K562 (cell line): ENCODE data around the gene UPP1. TPM values are rescaled to one million over a fixed set of nuclear protein-coding genes. Genes with fewer than 3 reads are reported as not detected.

Experiments
- ATAC-seq: fragments of 200-7000 bp; cut with Tn5 transposase; 3 replicates; pipeline ENCODE4 v1.9.1; 2020; ENCODE audit warnings: moderate library complexity
- BruUV-seq: library from RNA; stranded (reverse); fragments of 400-500 nt; replicated peaks from 2 replicates; lab custom pipeline; 2021; lab: Mats Ljungman, UMichigan
- CTCF ChIA-PET: fragments of 300-600 bp; formaldehyde crosslinking; extraction: SDS; loops from one replicate; lab custom pipeline; 2021; ENCODE audit warnings: low intra/inter-chr PET ratio; lab: Yijun Ruan, JAX
- POLR2A ChIA-PET: fragments of 300-600, 350-650 bp; sonication (Branson Sonifier 250); formaldehyde crosslinking; extraction: SDS; loops from one replicate; lab custom pipeline; 2021; ENCODE audit warnings: antibody characterized with exemption, inconsistent platforms; lab: Yijun Ruan, JAX
- DNase-seq, 4 experiments: peaks; one replicate each; pipeline versions ENCODE4 v3.0.0 to v3.0.0-alpha.2; 2011 to 2018; ENCODE audit warnings: low spot score in 3 of 4, mixed read lengths in 3 of 4; ENCODE audit errors: extremely low read depth in 1 of 4
- FAIRE-seq: peaks from 2 replicates; lab custom pipeline; 2011; peaks lifted over from hg19 to GRCh38; lab: Jason Lieb, UNC
- H2AFZ ChIP-seq: 2 replicates; pipeline ENCODE4 v1.6.0; 2011; ENCODE audit warnings: low read depth, low read length, control low read depth, inconsistent platforms
- H3K27ac ChIP-seq: fragments of 200-600 bp; 3 replicates; pipeline ENCODE4 v1.8.0; 2011; ENCODE audit warnings: low read depth, mild to moderate bottlenecking, control low read depth, inconsistent platforms, low read length, moderate library complexity, mixed read lengths; ENCODE audit errors: extremely low read depth
- H3K27me3 ChIP-seq, 2 experiments: fragments of 300-600 bp in 1 of 2; 2 replicates in 1 of 2; 3 replicates in 1 of 2; pipeline versions ENCODE4 v1.6.0 to v1.8.0; 2011; ENCODE audit warnings: inconsistent platforms in 2 of 2, low read length in 2 of 2, mild to moderate bottlenecking in 1 of 2, mixed read lengths in 1 of 2, moderate library complexity in 1 of 2; ENCODE audit not compliant: control insufficient read depth in 2 of 2, insufficient read depth in 2 of 2
- H3K36me3 ChIP-seq: fragments of 300-600 bp; 3 replicates; pipeline ENCODE4 v1.8.0; 2011; ENCODE audit warnings: mild to moderate bottlenecking, low read length, inconsistent platforms; ENCODE audit not compliant: control insufficient read depth, insufficient read depth
- H3K4me1 ChIP-seq, 2 experiments: fragments of 200-600 bp in 1 of 2; replicated peaks in 1 of 2; 2 replicates in 1 of 2; 3 replicates in 1 of 2; pipeline versions ENCODE4 v1.5.1 to v1.8.0; 2011; ENCODE audit warnings: inconsistent platforms in 2 of 2, low read length in 2 of 2, mild to moderate bottlenecking in 1 of 2, mixed read lengths in 1 of 2, moderate library complexity in 1 of 2; ENCODE audit not compliant: control insufficient read depth in 2 of 2, insufficient read depth in 2 of 2
- H3K4me2 ChIP-seq: 2 replicates; pipeline ENCODE4 v1.6.1; 2011; ENCODE audit warnings: low read length, control low read depth, inconsistent platforms, mixed read lengths; ENCODE audit not compliant: insufficient read depth
- H3K4me3 ChIP-seq: fragments of 200-600 bp; sonication (generic), shearing (Covaris generic); 2 replicates; pipeline ENCODE4 v1.5.1; 2016; ENCODE audit warnings: control low read depth, inconsistent platforms
- H3K79me2 ChIP-seq: fragments of 200-600 bp; 3 replicates; pipeline ENCODE4 v1.8.0; 2011; ENCODE audit warnings: low read length, inconsistent platforms; ENCODE audit not compliant: control insufficient read depth, insufficient read depth
- H3K9ac ChIP-seq, 2 experiments: 2 replicates each; pipeline versions ENCODE4 v1.6.0 to v1.6.1; 2011; ENCODE audit warnings: low read depth in 2 of 2, low read length in 2 of 2, control low read depth in 1 of 2, inconsistent platforms in 1 of 2, mild to moderate bottlenecking in 1 of 2, mixed read lengths in 1 of 2; ENCODE audit not compliant: insufficient read depth in 1 of 2
- H3K9me1 ChIP-seq: one replicate; pipeline ENCODE4 v1.6.0; 2011; ENCODE audit warnings: inconsistent platforms, mild to moderate bottlenecking, low read length, moderate library complexity; ENCODE audit not compliant: control insufficient read depth, insufficient read depth
- H3K9me3 ChIP-seq: replicated peaks from 2 replicates; pipeline ENCODE4 v1.5.1; 2011; ENCODE audit warnings: low read depth, low read length, inconsistent platforms; ENCODE audit not compliant: control insufficient read depth, insufficient read depth
- H4K20me1 ChIP-seq: replicated peaks from 2 replicates; pipeline ENCODE4 v1.6.1; 2011; ENCODE audit warnings: low read length, inconsistent platforms, mixed read lengths; ENCODE audit not compliant: control insufficient read depth, insufficient read depth
- BDP1 ChIP-seq: IDR thresholded peaks from 3 replicates; pipeline ENCODE4 v1.6.1; 2011; ENCODE audit not compliant: insufficient read length, insufficient read depth
- CBFB ChIP-seq: sonication (generic); formaldehyde crosslinking; IDR thresholded peaks from 2 replicates; pipeline ENCODE4 v1.4.0; 2020; ENCODE audit warnings: mild to moderate bottlenecking, missing genetic modification reagents
- CBX3 ChIP-seq, 2 experiments: IDR thresholded peaks; 1 replicate in 1 of 2; 2 replicates in 1 of 2; pipeline ENCODE4 v1.6.1; 2012; ENCODE audit warnings: inconsistent platforms in 2 of 2, low read length in 2 of 2, borderline replicate concordance in 1 of 2, control low read depth in 1 of 2
- CHD1 ChIP-seq: fragments of 200-600 bp; sonication (generic); IDR thresholded peaks from one replicate; pipeline ENCODE4 v1.6.1; 2012; ENCODE audit warnings: mild to moderate bottlenecking, moderate library complexity, low read length, inconsistent platforms
- CXXC5 ChIP-seq: fragments of 250-450 bp; sonication (Bioruptor Pico); IDR thresholded peaks from 2 replicates; pipeline ENCODE4 v1.8.0; 2022; ENCODE audit warnings: inconsistent platforms, mild to moderate bottlenecking, moderate library complexity
- KDM1A ChIP-seq, 2 experiments: fragments of 450-650 bp; IDR thresholded peaks; 2 replicates each; pipeline ENCODE4 v1.6.1; 2016; ENCODE audit warnings: mild to moderate bottlenecking in 2 of 2
- MAFG ChIP-seq: fragments of 450-650 bp; conservative IDR thresholded peaks from 2 replicates; pipeline ENCODE4 v1.6.1; 2016; ENCODE audit warnings: missing genetic modification characterization, missing compliant biosample characterization
- ZNF217 ChIP-seq: sonication (generic); formaldehyde crosslinking; IDR thresholded peaks from 2 replicates; pipeline ENCODE4 v1.8.0; 2022; ENCODE audit warnings: mild to moderate bottlenecking, missing genetic modification reagents
- ZNF639 ChIP-seq, 2 experiments: fragments of 200-800 bp in 1 of 2; sonication (Bioruptor generic) in 1 of 2; sonication (generic) in 1 of 2; formaldehyde crosslinking in 1 of 2; IDR thresholded peaks in 1 of 2; conservative IDR thresholded peaks in 1 of 2; 2 replicates each; pipeline versions ENCODE4 v1.5.0 to v1.6.1; 2016 to 2020; ENCODE audit warnings: missing compliant biosample characterization in 1 of 2, missing genetic modification characterization in 1 of 2, missing genetic modification reagents in 1 of 2
- ZNF830 ChIP-seq: fragments of 250-450 bp; sonication (Bioruptor Pico); IDR thresholded peaks from 2 replicates; pipeline ENCODE4 v1.5.0; 2021; ENCODE audit warnings: mild to moderate bottlenecking
- WGBS: fragments of 100-300 bp; shearing (Covaris generic); methylation state at CpG from one replicate; pipeline ENCODE4 v1.1.6; 2016; ENCODE audit warnings: low coverage, mixed read lengths; ENCODE audit not compliant: insufficient coverage; ENCODE audit errors: missing lambda C conversion rate; 5-methylcytosine and 5-hydroxymethylcytosine counted together
- in situ Hi-C: fragments of 300-500 bp; cut with MboI; formaldehyde crosslinking; loops from 4 replicates; pipeline ENCODE4 v1.15.0; 2018; ENCODE audit warnings: inconsistent platforms, mixed read lengths
- intact Hi-C: fragments of 100-400 bp; cut with micrococcal nuclease; formaldehyde crosslinking; loops from 2 replicates; pipeline ENCODE4 v1.14.2; 2022
- polyA plus RNA-seq, 8 experiments: library from polyadenylated mRNA; depleted of rRNA in 4 of 8; stranded (reverse) in 5 of 8; unstranded in 3 of 8; fragments of >200 nt; fragmentation: Nextera tagmentation in 2 of 8; fragmentation: Illumina TruSeq in 1 of 8; extraction: Ambion mirVana in 2 of 8; extraction: Trizol in 1 of 8; gene quantifications; 2 replicates each; pipeline versions ENCODE4 v1.2.1 to v1.2.3, GENCODE V29; 2011 to 2014; ENCODE audit warnings: inconsistent platforms in 1 of 8, missing spikeins in 1 of 8
- total RNA-seq, 7 experiments: library from RNA; depleted of rRNA in 6 of 7; stranded (reverse); fragments of >200 nt in 6 of 7; fragmentation: Illumina TruSeq in 2 of 7; extraction: Trizol in 2 of 7; gene quantifications; 2 replicates each; pipeline versions ENCODE4 v1.2.1 to v1.2.3, GENCODE V29; 2011 to 2021; ENCODE audit warnings: low replicate concordance in 1 of 7
- TF ChIP-seq, protein P1 (sequence below): sonication (generic); formaldehyde crosslinking; IDR thresholded peaks from 2 replicates; pipeline ENCODE4 v1.5.0; 2020; ENCODE audit warnings: missing genetic modification reagents
- TF ChIP-seq, protein P2 (sequence below), 2 experiments: fragments of 450-650 bp in 1 of 2; sonication (generic) in 1 of 2; formaldehyde crosslinking in 1 of 2; IDR thresholded peaks; 2 replicates each; pipeline versions ENCODE4 v1.7.1 to v1.9.0; 2016 to 2022; ENCODE audit warnings: inconsistent platforms in 1 of 2, mild to moderate bottlenecking in 1 of 2, missing genetic modification reagents in 1 of 2

The UPP1 gene
- total and polyA plus RNA-seq, 9 of the 15 experiments (the other 6 are each of a cell fraction or from before 2014, with no cell fraction given), result 0.38 to 2.4 (median 0.61) TPM

DNA sequence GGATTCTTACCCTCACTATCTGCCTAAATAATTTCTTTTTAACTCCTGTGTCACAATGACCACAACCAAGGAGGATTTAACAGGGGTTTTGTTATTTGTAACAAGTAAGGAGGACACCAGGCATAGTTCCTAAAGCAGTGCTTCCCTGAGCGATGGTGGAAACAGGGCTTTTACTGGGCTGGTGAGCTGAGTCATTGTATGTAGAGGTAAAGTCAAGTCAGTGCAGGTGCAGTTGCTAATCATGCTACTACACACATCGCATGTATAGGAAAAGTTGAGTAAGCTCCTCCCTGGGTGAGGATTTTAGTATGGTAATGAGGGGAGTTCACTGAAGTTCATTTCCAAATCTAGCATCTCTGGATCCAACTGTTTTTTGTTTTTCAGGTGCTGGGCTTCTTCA is 59.2 kb downstream of the UPP1 start:
- Histone ChIP-seq H3K9ac (no peak overlapping the region), H3K79me2 (no peaks in the 10 kb centered on the region), H3K9me1 (no peaks in the 10 kb centered on the region), H3K9me3 (no peaks in the 10 kb centered on the region), H2AFZ (no peak overlapping the region), H3K4me2 (no peak overlapping the region), H4K20me1 (no peaks in the 10 kb centered on the region), H3K4me3 (no peak overlapping the region), H3K27ac (no peak overlapping the region), H3K4me1 (no peaks in the 10 kb centered on the region), H3K36me3 (no peaks in the 10 kb centered on the region), H3K27me3 (no peaks in the 10 kb centered on the region)
- DNase-seq (no peak), FAIRE-seq (no peak), ATAC-seq (no peak)
- WGBS, result 0% methylated on average over 2 of the region's 2 CpGs
- intact Hi-C loops (no loop called here), in situ Hi-C loops (no loop called here)
- ChIA-PET CTCF (no interaction called here), POLR2A (no interaction called here)
- BruUV-seq, result no TSS peak
- TF ChIP-seq ZNF639 (CRISPR knock-in tag; conservative IDR thresholded peaks at IDR 0.05 in 1 of 2, IDR thresholded peaks at IDR 0.05 in 1 of 2) (no peak), CHD1 (no peak), CBFB (CRISPR knock-in tag) (no peak), CBX3 (IDR thresholded peaks at IDR 0.05; ENCODE audit: borderline replicate concordance in 1 of 2, low read length in 2 of 2) (no peak), ZNF217 (CRISPR knock-in tag) (no peak), CXXC5 (CRISPR knock-in tag) (no peak), BDP1 (no peak), KDM1A (IDR thresholded peaks at IDR 0.05) (no peak), MAFG (no peak), ZNF830 (no peak)
- TF ChIP-seq, protein P1, sequence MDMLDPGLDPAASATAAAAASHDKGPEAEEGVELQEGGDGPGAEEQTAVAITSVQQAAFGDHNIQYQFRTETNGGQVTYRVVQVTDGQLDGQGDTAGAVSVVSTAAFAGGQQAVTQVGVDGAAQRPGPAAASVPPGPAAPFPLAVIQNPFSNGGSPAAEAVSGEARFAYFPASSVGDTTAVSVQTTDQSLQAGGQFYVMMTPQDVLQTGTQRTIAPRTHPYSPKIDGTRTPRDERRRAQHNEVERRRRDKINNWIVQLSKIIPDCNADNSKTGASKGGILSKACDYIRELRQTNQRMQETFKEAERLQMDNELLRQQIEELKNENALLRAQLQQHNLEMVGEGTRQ (CRISPR knock-in tag), result no peak
- TF ChIP-seq, protein P2, sequence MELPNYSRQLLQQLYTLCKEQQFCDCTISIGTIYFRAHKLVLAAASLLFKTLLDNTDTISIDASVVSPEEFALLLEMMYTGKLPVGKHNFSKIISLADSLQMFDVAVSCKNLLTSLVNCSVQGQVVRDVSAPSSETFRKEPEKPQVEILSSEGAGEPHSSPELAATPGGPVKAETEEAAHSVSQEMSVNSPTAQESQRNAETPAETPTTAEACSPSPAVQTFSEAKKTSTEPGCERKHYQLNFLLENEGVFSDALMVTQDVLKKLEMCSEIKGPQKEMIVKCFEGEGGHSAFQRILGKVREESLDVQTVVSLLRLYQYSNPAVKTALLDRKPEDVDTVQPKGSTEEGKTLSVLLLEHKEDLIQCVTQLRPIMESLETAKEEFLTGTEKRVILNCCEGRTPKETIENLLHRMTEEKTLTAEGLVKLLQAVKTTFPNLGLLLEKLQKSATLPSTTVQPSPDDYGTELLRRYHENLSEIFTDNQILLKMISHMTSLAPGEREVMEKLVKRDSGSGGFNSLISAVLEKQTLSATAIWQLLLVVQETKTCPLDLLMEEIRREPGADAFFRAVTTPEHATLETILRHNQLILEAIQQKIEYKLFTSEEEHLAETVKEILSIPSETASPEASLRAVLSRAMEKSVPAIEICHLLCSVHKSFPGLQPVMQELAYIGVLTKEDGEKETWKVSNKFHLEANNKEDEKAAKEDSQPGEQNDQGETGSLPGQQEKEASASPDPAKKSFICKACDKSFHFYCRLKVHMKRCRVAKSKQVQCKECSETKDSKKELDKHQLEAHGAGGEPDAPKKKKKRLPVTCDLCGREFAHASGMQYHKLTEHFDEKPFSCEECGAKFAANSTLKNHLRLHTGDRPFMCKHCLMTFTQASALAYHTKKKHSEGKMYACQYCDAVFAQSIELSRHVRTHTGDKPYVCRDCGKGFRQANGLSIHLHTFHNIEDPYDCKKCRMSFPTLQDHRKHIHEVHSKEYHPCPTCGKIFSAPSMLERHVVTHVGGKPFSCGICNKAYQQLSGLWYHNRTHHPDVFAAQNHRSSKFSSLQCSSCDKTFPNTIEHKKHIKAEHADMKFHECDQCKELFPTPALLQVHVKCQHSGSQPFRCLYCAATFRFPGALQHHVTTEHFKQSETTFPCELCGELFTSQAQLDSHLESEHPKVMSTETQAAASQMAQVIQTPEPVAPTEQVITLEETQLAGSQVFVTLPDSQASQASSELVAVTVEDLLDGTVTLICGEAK (IDR thresholded peaks at IDR 0.05), result no peak
- TF ChIP-seq, protein P2 (CRISPR knock-in tag; IDR thresholded peaks at IDR 0.05), result no peak
